Ascending aorta (tissue), 2 donors: ENCODE measurements around the gene BMAL1. TPM values are rescaled to one million over a fixed set of nuclear protein-coding genes. Genes with fewer than 3 reads are reported as not detected.

Experiments used
- DNase-seq, 2 donors: peaks; one replicate each; pipeline ENCODE4 v3.0.0-alpha.2; 2019; ENCODE audit warnings: low spot score in 2 of 2
- H3K27ac ChIP-seq, 2 donors: fragments of 200-600 bp; sonication (generic); one replicate each; pipeline ENCODE4 v1.5.1; 2016 to 2017; ENCODE audit warnings: mild to moderate bottlenecking in 1 of 2
- H3K27me3 ChIP-seq: fragments of 200-600 bp; sonication (generic); one replicate; pipeline ENCODE4 v1.5.1; 2017
- H3K36me3 ChIP-seq, 2 donors: fragments of 200-600 bp; sonication (generic); one replicate each; pipeline ENCODE4 v1.5.1; 2016
- H3K4me1 ChIP-seq, 2 donors: fragments of 200-600 bp; sonication (generic); one replicate each; pipeline ENCODE4 v1.5.1; 2016 to 2017; ENCODE audit warnings: mild to moderate bottlenecking in 1 of 2
- H3K4me3 ChIP-seq, 2 donors: fragments of 200-600 bp; sonication (generic); one replicate each; pipeline ENCODE4 v1.5.1; 2016 to 2017; ENCODE audit warnings: mild to moderate bottlenecking in 1 of 2
- H3K9me3 ChIP-seq, 2 donors: fragments of 200-600 bp; sonication (generic); one replicate each; pipeline ENCODE4 v1.5.1; 2016
- intact Hi-C: fragments of 100-400 bp; cut with DNase I; formaldehyde crosslinking; loops from one replicate; pipeline ENCODE4 v1.15.1; 2023
- total RNA-seq: library from RNA; depleted of rRNA; stranded (reverse); fragments of >200 nt; gene quantifications from one replicate; pipeline ENCODE4 v1.1.0, GENCODE V29; 2016
- TF ChIP-seq, protein P1 (sequence below), 3 experiments: fragments of 200-600 bp in 2 of 3; fragments of 450-650 bp in 1 of 3; sonication (generic) in 2 of 3; IDR thresholded peaks; one replicate each; pipeline ENCODE4 v1.5.1; 2016 to 2019; ENCODE audit warnings: antibody characterized with exemption in 3 of 3, mild to moderate bottlenecking in 1 of 3, moderate library complexity in 1 of 3

Gene BMAL1
- total RNA-seq, 1 donor from 2014 or later: 15.9 TPM

DNA sequence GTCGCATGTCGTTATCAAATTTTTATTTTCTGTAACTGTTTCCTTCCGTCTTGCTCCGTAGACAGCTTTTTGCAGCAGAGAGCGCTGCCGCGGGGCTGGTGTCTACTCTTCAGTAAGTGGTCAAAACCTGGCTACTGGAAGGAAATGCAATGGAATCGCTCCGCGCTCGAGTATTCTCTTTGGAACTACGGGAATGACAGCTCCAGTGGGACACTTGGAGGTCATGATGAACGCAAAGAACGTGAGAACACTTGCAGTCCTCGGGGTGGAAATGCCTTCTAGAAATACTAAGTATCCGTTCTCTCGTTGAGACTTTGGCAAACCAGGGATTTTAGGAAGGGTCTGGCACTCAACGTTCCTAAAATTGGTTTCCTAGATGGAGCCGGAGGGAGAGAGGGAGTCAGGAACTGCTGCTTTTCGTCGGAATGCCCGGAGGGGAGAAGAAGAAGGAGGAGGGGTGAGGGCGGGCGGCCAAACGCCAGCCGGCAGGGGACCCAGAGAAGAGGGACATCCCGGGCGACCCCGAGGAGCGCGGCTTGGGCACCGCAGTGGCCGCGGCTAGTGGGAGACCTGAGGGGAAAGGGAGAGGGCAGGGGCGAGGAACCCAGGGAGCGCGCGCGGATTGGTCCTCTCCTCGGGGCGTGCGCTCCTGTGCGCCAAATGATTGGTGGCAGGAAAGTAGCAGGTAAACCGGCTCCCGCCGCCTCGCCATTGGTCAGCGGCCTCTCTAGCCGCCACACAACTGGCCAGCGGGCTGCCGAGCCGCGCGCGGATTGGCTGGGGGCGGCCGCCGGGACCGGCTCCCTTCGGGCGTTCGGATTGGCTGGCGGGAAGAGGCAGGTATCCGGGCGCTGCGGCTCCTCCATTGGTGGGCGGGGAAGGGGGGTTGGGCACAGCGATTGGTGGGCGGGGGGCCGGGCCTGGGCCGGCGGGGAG, 490 bp upstream of the BMAL1 start:
- Histone ChIP-seq H3K4me3 (peak overlapping the region; percentile 86 to 90), H3K9me3 (no peaks in the 10 kb centered on the region), H3K36me3 (no peaks in the 10 kb centered on the region), H3K4me1 (peaks cover 3 to 14% of the 10 kb centered on the region in 2 donors), H3K27ac (peak overlapping the region; percentile 93 to 96), H3K27me3 (no peaks in the 10 kb centered on the region)
- peak; percentile 95 to 99 for DNase-seq
- intact Hi-C loops: loop anchor here (1.0 to 10.0 kb wide), 5 partner anchors 40 to 592 kb away; partner anchors contain the start of genes BTBD10 and FAR1
- TF ChIP-seq, protein P1, sequence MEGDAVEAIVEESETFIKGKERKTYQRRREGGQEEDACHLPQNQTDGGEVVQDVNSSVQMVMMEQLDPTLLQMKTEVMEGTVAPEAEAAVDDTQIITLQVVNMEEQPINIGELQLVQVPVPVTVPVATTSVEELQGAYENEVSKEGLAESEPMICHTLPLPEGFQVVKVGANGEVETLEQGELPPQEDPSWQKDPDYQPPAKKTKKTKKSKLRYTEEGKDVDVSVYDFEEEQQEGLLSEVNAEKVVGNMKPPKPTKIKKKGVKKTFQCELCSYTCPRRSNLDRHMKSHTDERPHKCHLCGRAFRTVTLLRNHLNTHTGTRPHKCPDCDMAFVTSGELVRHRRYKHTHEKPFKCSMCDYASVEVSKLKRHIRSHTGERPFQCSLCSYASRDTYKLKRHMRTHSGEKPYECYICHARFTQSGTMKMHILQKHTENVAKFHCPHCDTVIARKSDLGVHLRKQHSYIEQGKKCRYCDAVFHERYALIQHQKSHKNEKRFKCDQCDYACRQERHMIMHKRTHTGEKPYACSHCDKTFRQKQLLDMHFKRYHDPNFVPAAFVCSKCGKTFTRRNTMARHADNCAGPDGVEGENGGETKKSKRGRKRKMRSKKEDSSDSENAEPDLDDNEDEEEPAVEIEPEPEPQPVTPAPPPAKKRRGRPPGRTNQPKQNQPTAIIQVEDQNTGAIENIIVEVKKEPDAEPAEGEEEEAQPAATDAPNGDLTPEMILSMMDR (IDR thresholded peaks at IDR 0.05): no peak

DNA sequence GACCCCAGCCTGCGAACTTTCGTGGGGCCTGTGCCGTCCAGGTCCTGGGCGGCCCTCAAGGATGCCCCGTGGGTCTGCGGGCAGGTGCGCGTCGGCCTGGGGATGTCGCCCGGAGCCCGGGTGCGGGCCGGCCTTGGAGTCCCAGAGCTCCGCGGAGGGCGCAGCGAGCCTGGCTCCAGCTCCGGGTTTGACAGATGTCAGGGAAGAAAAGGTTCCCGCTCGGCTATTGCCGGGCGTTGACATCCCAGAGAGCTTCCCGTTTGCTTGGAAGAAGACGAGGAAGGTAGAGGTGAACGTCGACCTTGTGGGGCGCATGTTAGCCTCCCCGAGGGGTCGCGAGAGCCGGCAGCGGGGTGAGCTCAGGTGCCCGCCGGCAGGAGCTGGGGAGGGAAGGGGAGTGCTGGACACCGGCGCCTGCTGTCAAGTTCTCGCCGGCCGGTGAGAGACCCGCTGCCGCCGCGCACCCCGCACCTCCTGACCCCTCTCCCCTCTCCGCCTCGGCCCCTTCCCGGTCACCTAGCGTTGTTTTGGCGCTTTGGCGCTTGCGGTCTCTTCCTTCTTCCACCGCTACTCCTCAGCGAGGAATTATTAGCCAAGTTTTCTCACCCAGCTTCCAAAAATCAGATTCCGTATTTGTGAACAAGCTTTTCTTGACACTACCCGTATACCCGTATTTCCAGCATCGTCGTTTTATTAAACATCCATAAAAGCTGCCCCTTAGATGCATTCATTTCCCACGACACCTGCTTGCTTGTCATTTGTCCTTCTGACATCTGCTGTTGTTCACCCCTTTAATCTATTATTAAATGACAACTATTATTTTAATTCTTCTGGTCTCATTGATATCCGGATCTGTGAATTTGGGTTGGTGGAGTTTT, 1.3 kb downstream of the BMAL1 start:
- Histone ChIP-seq H3K27ac (peak overlapping the region; percentile 93 to 96), H3K9me3 (no peaks in the 10 kb centered on the region), H3K27me3 (no peaks in the 10 kb centered on the region), H3K4me1 (peaks cover 3 to 14% of the 10 kb centered on the region in 2 donors), H3K36me3 (no peaks in the 10 kb centered on the region), H3K4me3 (peak overlapping the region; percentile 79 to 90)
- intact Hi-C loops: loop anchor here (5.0 to 10.0 kb wide), 2 partner anchors 38 to 594 kb away; no protein-coding TSS in a partner anchor
- no peak for DNase-seq
- TF ChIP-seq, protein P1 (IDR thresholded peaks at IDR 0.05): no peak

DNA sequence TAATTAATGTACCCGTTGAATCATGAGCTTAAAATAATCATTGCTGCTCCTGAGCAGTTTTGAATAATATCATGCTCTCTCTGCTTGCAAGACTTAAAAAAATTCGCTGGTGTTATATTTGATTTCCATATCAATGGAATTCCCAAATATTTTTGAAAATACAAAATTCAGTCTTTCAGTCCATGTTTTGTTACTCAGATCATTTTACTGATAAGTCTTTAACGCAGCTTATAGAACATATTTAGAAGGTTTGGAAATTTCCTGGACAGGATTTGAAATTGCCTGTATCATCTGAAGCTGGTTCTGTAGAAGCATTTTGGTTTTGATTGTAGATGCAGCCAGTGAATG, 1.9 kb downstream of the BMAL1 start:
- Histone ChIP-seq H3K27ac (no peak overlapping the region), H3K4me3 (peak overlapping the region; percentile 79 to 90), H3K36me3 (no peaks in the 10 kb centered on the region), H3K27me3 (no peaks in the 10 kb centered on the region), H3K4me1 (peaks cover 3 to 14% of the 10 kb centered on the region in 2 donors), H3K9me3 (no peaks in the 10 kb centered on the region)
- TF ChIP-seq, protein P1 (IDR thresholded peaks at IDR 0.05): no peak
- intact Hi-C loops: loop anchor here (5.0 to 10.0 kb wide), 2 partner anchors 38 to 595 kb away; no protein-coding TSS in a partner anchor
- DNase-seq: no peak

DNA sequence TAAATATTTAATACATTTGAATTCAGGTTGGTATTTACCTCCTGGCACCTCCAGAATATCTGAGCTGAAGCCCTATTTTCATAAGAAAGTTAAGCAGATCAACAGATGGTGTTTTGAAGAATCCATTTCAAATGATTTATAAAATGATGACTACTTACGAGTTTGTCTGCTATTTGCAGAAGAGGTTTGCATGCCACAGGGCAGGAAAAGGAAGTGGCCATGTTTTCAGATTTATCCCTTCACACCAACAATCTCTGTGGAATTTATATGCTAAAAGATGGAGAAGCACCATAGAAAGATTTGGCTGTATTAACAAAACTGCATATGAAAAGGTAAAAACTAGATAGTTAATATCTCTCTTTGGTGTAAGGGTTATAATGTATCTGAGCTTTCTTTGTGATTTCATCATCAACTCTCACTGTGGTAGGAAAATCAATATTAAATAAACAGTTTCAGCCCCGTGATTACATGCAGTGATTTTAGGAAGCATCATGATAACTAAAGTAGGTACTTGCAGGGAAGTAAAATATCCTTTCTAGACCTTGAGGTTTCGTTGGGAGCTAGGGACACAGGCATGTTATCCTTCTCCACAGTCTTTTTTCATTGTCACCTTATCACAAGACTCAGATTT, 2.6 kb downstream of the BMAL1 start:
- no peaks in the 10 kb centered on the region for H3K36me3 ChIP-seq
- no peak for DNase-seq
- H3K27ac ChIP-seq: no peak overlapping the region
- H3K9me3 ChIP-seq: no peaks in the 10 kb centered on the region
- peaks cover 3 to 14% of the 10 kb centered on the region in 2 donors for H3K4me1 ChIP-seq
- no peak overlapping the region for H3K4me3 ChIP-seq
- H3K27me3 ChIP-seq: no peaks in the 10 kb centered on the region
- intact Hi-C loops: no loop called here
- TF ChIP-seq, protein P1 (IDR thresholded peaks at IDR 0.05): no peak

DNA sequence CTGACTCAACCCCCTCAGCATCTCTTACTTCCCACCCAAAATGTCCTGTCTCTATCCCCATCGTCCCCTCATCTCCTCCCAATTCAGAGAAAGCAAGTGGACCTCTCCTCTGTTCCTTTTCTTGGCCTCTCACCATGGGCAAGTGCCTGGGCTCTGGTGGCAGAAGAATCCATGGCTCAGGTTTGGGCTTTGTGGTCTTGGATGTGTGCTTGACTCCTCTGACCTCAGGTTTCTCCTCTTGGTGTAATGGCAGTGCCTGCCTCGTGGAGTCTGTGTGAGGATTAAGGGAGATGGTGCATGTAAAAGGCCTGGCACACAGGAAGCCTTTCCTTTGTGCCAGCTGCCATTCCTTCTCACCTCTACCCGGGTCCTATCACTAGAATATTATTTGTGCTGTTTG, 3.2 kb downstream of the BMAL1 start:
- Histone ChIP-seq H3K4me3 (no peak overlapping the region), H3K36me3 (no peaks in the 10 kb centered on the region), H3K9me3 (no peaks in the 10 kb centered on the region), H3K4me1 (peaks cover 3 to 14% of the 10 kb centered on the region in 2 donors), H3K27ac (no peak overlapping the region), H3K27me3 (no peaks in the 10 kb centered on the region)
- TF ChIP-seq, protein P1 (IDR thresholded peaks at IDR 0.05): no peak
- no peak for DNase-seq
- intact Hi-C loops: no loop called here
